Adrenal gland (tissue), 5 donors: ENCODE data around the gene MDH1.

Experiments
- CTCF ChIP-seq, 6 experiments: fragments of 450-650 bp in 4 of 6; fragments of 200-600 bp in 2 of 6; sonication (generic) in 1 of 6; IDR thresholded peaks; 1 replicate in 5 of 6; 2 replicates in 1 of 6; pipeline versions ENCODE4 v1.5.1 to v1.8.0; 2016 to 2021; ENCODE audit warnings: antibody characterized with exemption in 6 of 6, mild to moderate bottlenecking in 2 of 6, moderate library complexity in 1 of 6
- POLR2A ChIP-seq, 2 donors: fragments of 450-650 bp; IDR thresholded peaks; one replicate each; pipeline ENCODE4 v1.6.1; 2017; ENCODE audit warnings: antibody characterized with exemption in 2 of 2, mild to moderate bottlenecking in 2 of 2, moderate library complexity in 1 of 2
- donor health status: DM: no; HTN: no; CAD: no.

GRCh38 chr2:63600881-63601460 lies 12.2 kb downstream of the MDH1 start:
- TF ChIP-seq CTCF (IDR thresholded peaks at IDR 0.05) (no peak), POLR2A (IDR thresholded peaks at IDR 0.05) (no peak)
